ENCODE results near the gene LRRC43. TPM values are rescaled to one million over a fixed set of nuclear protein-coding genes. Genes with fewer than 3 reads are reported as not detected.

The LRRC43 gene
- total and polyA plus RNA-seq, 2 of the 4 experiments (the other 2 are of a cell fraction), result 0.26 to 0.36 TPM

- in situ Hi-C loops (cut with MboI; ENCODE audit: low sequenced_read_pairs), result no loop called here
- Histone ChIP-seq H2AFZ (replicated peaks; ENCODE audit: low read length, poor library complexity) (no peak overlapping the region), H3K79me1 (ENCODE audit: low read depth in 1 of 2, low read length in 2 of 2) (peaks cover 0 to 3% of the 10 kb centered on the region in 2 experiments; a peak in 1 of 4 replicates), H3K4me3 (ENCODE audit: insufficient read depth, low read depth, low read length) (no peak overlapping the region), H2AK5ac (ENCODE audit: low read depth, low read length) (no peak overlapping the region), H3K14ac (replicated peaks; ENCODE audit: low read depth, low read length) (no peak overlapping the region), H3K4me2 (ENCODE audit: low read depth, low read length) (no peak overlapping the region), H3K9me1 (ENCODE audit: insufficient read depth, low read length) (no peaks in the 10 kb centered on the region; the same call in 1 of the 2 replicates), H4K5ac (ENCODE audit: low read depth, low read length) (no peak overlapping the region), H2BK20ac (ENCODE audit: low read depth, low read length) (no peak overlapping the region), H3K36me3 (ENCODE audit: control insufficient read depth, insufficient read depth, low read length) (peaks cover 14% of the 10 kb centered on the region), H3K27me3 (ENCODE audit: control insufficient read depth, insufficient read depth, low read length) (no peaks in the 10 kb centered on the region), H2AK9ac (replicated peaks; ENCODE audit: low read depth, low read length, poor library complexity) (no peak overlapping the region), H4K8ac (ENCODE audit: low read depth in 2 of 2, low read length in 2 of 2) (no peak overlapping the region), H3K9me3 (ENCODE audit: control insufficient read depth, insufficient read depth, low read length) (no peaks in the 10 kb centered on the region), H2BK15ac (ENCODE audit: low read depth, low read length) (no peak overlapping the region), H4K20me1 (ENCODE audit: insufficient read depth, low read length) (no peaks in the 10 kb centered on the region), H3K4ac (ENCODE audit: low read depth, low read length) (no peak overlapping the region), H4K91ac (ENCODE audit: insufficient read depth, low read depth, low read length) (no peak overlapping the region), H3K9ac (ENCODE audit: low read depth, low read length) (no peak overlapping the region), H3K56ac (ENCODE audit: extremely low read depth, insufficient read depth, low read length) (no peak overlapping the region), H3K18ac (ENCODE audit: low read depth, low read length) (no peak overlapping the region), H2BK120ac (ENCODE audit: low read depth, low read length) (no peak overlapping the region), H3K4me1 (ENCODE audit: control insufficient read depth, insufficient read depth, low read length) (no peaks in the 10 kb centered on the region), H3K23ac (ENCODE audit: low read depth, low read length) (no peak overlapping the region), H3K27ac (ENCODE audit: insufficient read depth, low read length) (no peak overlapping the region), H2BK5ac (ENCODE audit: low read depth, low read length, poor library complexity, severe bottlenecking) (no peak overlapping the region)
- intact Hi-C loops (cut with micrococcal nuclease), result no loop called here
- DNase-seq, result no peak
- dilution Hi-C loops (cut with HindIII; ENCODE audit: low sequenced_read_pairs, unreplicated experiment), result no loop called here
- CTCF ChIA-PET, result interaction anchor here (0.7 kb wide), 1 partner anchor 189 kb away, joined by 3 read pairs; no protein-coding TSS in a partner anchor
- no TSS peak for BruUV-seq (replicated peaks)
- no peak for ATAC-seq (ENCODE audit: low read depth)
- POLR2A ChIA-PET (ENCODE audit: unreplicated experiment), result no interaction called here
- WGBS, 2 experiments (ENCODE audit: extremely low coverage in 2 of 2, insufficient read length in 1 of 2), result 93% methylated on average over 4 of the region's 11 CpGs; no CpG with 5 or more reads in 1 of the 2 experiments
- no peak for TF ChIP-seq MAZ (IDR thresholded peaks at IDR 0.05; ENCODE audit: borderline replicate concordance, low read depth, low read length)
- no peak for TF ChIP-seq RAD21 (IDR thresholded peaks at IDR 0.05; ENCODE audit: low read length)
- TF ChIP-seq CEBPB (IDR thresholded peaks at IDR 0.05; ENCODE audit: low read depth, low read length), result no peak
- no peak for TF ChIP-seq RFX5 (IDR thresholded peaks at IDR 0.05; ENCODE audit: low read depth, low read length)
- no peak for TF ChIP-seq SMC3 (IDR thresholded peaks at IDR 0.05; ENCODE audit: low read depth, low read length)
- no peak for TF ChIP-seq BHLHE40 (IDR thresholded peaks at IDR 0.05; ENCODE audit: low read depth, low read length)
- TF ChIP-seq ELK1 (IDR thresholded peaks at IDR 0.05; ENCODE audit: borderline replicate concordance, low read depth, low read length), result no peak
- TF ChIP-seq CHD1 (IDR thresholded peaks at IDR 0.05; ENCODE audit: low read depth, low read length), result no peak
- no peak for TF ChIP-seq USF2 (IDR thresholded peaks at IDR 0.05; ENCODE audit: low read depth, low read length)
- TF ChIP-seq FOS (IDR thresholded peaks at IDR 0.05; ENCODE audit: low read depth, low read length), result no peak
- no peak for TF ChIP-seq RCOR1 (IDR thresholded peaks at IDR 0.05; ENCODE audit: insufficient replicate concordance, low read length)
- TF ChIP-seq NFE2L2 (IDR thresholded peaks at IDR 0.05; ENCODE audit: low read depth, low read length), result no peak
- TF ChIP-seq MXI1 (IDR thresholded peaks at IDR 0.05; ENCODE audit: borderline replicate concordance, low read depth, low read length), result no peak
- no peak for TF ChIP-seq CTCF (conservative IDR thresholded peaks at IDR 0.05; ENCODE audit: low read depth, low read length)
- TF ChIP-seq MAFK (IDR thresholded peaks at IDR 0.05; ENCODE audit: low read depth, low read length), result no peak
These were observed 61.8 kb downstream of the LRRC43 start for GRCh38 chr12:122244565-122245371.

All from IMR-90 (cell line).